Epidermal melanocyte (primary cell): ENCODE data around the gene BSG.

Experiments
- DNase-seq: peaks from one replicate; pipeline ENCODE4 v3.0.0; 2011; ENCODE audit warnings: low spot score; ENCODE audit not compliant: insufficient read length

BSG gene

DNA sequence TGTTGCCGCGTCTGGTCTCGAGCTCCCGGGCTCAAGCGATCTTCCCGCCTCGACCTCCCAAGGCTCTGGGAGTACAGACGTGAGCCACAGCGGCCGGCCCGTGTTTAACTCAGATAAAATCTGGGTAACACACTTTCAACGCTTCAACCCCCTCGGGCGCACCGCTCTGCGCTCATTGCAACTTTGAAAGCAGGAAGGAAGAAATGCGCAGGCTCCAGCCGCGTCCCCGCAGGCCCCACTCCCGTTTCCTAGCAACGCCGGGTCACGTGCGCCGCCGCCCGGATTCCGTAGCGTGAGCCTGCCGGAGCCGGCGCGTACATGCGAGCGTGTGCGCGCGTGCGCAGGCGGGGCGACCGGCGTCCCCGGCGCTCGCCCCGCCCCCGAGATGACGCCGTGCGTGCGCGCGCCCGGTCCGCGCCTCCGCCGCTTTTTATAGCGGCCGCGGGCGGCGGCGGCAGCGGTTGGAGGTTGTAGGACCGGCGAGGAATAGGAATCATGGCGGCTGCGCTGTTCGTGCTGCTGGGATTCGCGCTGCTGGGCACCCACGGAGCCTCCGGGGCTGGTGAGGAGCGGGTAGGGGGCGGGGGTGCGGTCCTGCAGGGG lies at the start of gene BSG:
BSG (plus strand) TSS at position 457 of the 603 bp plus-strand sequence; CDS start at position 496, 39 bp downstream.
- DNase-seq: peak; percentile 99

DNA sequence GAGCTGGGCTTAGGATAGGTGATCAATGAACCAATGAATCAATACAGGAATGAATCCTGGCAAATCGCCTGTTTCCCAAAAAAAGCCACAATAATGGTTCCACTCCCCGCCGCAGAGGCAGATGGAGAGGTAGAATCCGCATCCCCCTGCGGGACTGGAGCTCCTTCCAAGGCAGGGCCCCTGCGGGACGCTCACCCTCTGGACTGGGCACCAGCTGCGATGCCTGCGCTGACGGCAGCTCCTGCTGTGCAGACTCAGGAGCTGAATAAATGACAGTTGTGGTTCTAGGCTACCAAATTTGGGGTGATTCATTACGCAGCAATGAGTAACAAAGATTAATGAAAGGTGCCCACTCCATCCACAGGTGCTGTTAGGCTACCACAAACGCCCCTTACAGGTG lies 49.7 kb upstream of the BSG start:
- DNase-seq: peak; percentile 8

DNA sequence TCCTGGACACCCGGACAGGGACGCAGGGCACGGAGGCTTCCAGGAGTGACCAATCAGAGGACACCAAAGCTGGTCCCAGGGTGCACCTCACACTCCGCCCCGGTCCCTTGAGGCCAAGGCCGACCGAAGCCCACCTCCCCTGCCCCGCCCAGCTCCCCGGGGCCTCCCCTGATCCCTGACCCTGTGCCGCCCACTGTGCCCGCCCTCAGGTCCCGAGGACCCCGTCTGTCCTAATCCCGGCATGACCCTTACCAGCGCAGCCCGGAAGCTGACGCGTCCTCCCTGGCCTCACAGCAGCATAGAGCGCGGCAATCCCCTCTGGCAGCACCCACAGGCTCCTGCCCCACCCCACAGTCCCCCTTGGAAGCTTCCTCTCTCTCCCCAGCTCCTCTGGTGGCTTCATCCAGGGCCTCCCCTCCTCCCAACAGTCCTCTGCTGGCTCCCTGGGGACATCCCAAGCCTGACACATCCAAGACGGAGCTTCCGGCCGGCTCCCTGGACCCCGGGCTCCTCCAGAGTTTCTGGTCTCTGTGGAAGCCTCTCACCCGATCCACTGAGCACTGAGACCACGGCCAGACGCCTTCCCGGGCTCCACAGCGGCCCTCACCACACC lies 48.2 kb upstream of the BSG start:
- peak; percentile 12 for DNase-seq

DNA sequence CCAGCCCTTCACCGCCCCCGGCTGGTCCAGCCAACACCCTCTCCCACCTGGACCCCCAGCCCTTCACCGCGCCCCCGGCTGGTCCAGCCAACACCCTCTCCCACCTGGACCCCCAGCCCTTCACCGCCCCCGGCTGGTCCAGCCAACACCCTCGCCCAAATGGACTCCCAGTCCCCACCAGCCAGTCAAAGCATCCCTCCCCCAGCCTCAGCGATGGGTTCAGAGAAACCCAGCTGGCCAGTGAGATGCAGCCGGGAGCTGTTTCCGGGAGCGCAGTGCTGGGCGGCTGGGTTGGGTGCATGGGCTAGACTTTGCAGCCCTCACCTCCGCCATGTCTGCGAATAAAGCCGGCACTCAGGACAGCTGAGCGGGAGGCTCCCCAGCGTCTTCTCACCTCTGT lies 47.4 kb upstream of the BSG start:
- DNase-seq: peak; percentile 2

DNA sequence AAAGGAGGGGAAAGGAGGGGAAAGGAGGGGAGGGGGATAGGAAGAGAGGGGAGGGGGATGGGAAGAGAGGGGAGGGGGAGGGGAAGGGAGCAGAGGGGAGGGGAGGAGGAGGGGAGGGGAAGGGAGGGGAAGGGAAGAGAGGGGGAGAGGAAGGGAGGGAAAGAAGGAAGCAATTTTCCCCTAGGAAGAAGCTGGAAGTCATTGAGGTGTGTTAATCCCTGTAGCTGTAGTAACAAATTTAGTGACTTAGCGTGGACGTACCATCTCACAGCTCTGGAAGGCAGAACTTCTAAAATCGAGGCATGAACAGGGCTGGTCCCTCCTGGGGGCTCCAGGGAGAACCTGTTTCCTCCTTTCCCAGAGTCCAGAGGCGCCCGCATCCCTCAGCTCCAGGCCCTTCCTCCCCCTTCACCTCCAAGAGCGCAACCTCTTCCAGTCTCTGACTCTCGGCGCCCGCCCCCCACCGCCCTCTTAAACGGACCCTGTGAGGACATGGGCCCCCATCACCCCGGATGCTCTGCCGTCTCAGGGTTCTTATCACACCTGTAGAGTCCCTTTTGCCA lies 46.5 kb upstream of the BSG start:
- DNase-seq: no peak

DNA sequence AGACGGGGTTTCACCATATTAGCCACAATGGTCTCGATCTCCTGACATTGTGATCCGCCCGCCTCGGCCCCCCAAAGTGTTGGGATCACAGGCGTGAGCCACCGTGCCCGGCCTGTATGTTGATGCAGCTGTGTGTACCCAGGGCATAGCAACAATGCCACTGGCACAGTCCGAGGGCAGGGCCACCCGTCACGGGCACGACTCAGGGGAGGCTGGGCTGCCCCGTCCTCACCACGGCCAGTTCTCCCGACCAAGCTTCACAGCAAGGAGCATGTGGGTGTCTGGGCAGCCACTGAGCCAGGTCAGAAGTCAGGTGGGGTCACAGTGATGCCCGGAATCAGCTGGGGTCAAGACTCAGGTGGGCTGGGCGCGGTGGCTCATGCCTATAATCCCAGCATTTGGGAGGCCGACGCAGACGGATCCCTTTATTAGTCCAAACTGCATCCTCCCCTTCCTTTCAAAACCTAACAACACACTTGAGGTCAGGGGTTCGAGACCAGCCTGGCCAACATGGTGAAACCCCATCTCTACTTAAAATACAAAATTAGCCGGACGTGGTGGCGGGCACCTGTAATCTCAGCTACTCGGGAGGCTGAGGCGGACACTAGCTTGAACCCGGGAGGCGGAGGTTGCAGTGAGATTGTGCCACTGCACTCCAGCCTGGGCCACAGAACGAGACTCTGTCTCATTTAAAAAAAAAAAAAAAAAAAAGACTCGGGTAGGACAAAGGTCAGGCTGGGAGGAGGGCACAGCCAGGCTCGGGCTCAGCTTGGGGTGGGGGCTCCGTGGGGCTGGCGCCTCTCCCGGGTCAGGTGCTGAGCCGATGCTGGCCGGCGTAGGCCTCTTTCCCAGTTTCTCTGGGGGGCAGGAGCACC lies 42.0 kb upstream of the BSG start:
- no peak for DNase-seq

DNA sequence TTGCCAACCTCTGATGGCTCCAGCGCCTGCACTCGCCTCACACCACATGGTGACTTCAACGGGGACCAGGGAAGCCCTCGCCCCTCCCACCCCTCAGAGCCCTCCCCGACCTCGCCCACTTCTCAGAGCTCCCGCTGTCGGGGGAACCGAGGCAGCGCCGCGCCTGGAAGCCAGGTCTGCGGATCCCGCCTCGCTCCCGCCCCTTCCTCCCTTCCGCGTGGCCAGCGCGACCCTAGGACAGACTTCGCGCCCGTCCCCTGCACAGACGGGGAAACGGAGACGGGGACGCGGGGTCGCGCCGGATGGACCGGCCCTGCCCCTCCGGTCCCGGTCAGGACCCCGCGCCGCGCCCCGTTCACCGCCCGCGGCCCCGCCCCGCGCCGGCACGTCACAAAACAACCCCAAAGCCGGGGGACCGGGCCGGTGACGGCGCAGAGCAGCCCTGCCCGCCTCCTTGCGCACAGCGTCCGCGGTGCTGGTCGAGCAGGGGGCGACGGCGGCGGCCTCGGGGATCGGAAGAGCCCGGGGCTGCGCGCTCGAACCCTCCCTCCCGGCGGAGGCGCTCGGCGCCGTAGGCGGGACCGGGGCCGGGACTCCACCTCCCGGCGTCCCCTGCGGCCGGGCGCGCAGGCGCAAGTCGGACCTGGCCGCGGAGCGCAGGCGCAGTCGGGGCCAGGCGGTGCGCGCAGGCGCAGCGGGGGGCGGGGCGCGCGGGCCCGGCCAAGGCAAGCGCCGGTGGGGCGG lies 41.2 kb upstream of the BSG start:
- DNase-seq: peak; percentile 98

DNA sequence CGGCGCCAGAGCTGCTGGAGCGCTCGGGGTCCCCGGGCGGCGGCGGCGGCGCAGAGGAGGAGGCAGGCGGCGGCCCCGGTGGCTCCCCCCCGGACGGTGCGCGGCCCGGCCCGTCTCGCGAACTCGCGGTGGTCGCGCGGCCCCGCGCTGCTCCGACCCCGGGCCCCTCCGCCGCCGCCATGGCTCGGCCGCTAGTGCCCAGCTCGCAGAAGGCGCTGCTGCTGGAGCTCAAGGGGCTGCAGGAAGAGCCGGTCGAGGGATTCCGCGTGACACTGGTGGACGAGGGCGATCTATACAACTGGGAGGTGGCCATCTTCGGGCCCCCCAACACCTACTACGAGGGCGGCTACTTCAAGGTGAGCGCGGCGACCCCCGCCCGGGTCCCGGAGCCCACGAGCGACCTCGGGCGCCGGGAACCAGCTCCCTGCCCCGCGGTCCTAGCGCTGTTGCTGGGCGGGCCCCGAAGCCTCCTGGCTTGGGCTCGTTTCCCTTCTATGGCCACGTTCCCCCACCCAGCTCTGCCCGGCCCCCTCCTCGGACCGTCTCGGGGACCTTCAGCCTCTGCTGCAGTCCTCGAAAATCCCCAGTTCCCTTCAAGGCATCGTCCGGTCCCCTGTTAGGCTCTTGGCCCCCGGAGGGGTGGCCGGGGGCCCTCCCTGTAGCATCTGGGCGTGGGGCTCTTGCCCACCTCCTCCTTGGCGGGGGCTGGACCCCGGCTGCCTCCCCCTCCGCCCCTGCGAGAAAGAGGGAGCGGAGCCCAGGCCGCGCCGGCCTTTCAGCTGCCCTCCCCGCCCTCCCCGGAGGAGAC lies 40.4 kb upstream of the BSG start, which contains the start of gene CDC34:
CDC34 (plus strand) TSS at position 8 of the 808 bp plus-strand sequence; CDS start at position 180, 172 bp downstream.
- DNase-seq: no peak

DNA sequence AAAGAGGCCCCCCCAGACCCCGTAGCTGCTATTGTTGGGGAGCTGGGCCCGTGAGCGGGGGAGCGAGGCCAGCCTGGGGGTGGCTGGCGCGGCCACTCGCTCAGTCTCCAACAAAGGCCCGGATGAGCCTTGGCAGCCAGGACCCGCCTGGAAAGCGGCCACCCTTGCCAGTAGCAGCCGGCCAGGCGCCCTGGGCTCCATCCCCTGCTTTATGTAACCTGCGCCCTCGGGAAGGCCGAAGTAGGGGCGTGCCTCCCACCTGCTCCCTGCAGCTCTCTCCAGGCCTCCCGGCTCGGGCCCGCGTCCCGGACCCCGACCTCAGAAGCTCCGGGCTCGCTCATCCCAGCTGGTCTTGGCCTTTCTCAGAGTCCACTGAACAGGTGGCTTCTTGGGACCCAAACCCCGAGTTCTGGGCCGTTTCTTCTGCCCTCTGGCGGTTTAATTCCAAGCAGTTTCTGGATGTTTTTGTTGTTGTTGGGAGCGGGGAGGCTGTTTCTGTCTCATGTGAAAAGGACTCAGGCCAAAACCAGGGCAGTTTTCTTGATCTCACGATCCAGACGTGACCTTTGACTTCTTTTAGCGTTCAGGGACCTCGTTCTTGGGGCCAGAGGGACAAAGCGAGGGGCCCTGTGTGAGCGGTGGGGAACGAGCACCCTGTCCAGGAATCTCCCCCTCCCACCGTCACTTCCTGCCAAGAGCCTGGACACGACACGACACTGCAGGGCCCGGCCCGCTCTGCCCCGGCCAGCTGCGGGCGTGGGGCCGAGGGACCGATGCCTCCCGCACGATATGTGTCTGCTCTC lies 39.6 kb upstream of the BSG start:
- DNase-seq: peak; percentile 63

DNA sequence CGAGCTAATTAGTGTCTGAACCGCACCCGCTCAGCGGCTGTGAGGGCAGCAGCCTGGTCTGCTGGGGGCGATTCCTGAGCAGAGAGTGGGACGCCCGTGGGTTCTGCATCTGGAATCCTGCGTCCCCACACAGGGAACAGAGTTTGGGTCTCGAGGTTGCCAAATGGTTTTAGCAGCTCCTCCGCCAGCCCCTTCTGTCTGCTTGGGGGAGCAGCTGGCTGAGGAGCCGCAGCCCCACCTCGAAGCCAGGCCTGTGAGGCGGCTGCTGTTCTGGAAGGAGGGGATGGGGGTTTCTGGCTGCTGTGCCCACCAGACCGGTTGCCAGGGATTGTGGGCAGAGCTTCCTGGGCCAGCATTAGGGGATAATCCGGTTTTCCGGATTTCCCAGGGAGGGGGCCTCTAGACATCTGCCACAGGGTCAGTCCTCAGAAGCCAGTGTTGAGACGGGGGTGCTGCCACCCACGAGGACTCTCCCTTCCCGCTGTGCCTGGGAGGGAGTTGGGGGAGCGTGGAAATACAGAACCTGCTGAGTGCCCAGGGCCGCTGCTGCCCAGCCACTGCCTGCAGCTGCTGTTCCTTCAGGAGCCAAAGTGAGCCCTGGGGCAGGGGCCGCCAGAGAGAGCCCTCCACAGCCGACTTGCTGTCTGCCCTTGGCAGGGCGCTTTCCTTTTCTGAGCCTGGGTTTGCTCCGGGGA lies 38.9 kb upstream of the BSG start:
- no peak for DNase-seq

DNA sequence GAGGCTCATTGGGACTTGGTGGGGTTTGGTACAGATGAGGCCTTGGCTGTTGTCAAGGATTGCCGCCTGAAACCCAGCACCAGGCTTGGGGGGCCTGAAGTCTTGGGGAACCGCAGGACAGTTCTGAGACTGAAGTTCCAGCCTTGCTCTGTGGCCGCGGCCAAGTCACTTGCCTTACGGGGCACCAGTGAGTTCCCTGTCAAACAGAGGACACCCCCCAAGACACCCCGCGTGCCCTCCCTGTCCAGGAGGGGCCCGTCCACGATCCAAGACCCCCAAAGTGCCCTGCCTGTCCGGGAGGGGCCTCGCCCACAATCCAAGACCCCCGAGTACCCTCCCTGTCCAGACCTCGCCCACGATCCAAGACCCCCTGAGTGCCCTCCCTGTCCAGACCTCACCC lies 38.3 kb upstream of the BSG start:
- DNase-seq: no peak

DNA sequence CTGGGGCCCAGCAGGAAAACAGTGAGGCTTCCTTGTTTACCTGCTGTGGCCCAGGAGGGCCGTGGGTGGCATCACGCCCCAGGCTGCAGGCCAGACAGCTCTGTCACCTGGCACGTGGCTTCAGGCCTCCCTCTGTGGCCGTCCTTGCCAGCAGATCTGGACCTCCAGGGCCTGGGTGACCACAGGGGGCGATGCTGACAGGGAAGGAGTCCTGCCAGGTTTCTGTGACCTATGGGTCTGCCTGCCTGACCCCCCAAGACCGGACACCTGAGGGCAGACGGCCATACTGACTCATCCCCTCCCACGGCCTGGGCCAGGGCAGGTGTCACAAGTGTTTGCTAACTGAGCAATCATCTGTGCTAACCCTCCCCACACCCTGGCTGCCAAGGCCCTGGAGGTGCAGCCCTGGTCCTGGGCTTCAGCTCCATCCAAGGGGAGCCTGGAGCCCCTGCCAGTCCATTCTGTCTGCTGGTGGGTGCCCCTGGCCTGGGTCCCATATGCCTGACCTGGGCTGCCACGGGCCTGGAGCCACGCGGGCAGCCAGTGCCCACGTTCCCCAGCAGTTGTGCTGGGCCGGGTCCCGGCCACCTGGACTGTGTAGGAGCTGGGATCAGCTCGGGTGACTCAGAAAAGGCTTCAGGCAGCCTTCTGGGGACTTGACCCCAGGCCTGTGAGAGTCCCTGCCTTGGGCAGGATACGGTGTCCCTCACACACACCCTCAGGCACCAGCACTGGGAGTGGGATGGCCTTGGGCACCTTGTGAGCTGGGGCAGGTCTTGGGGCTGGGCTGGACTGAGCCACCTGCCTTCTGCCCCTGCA lies 37.2 kb upstream of the BSG start:
- no peak for DNase-seq

DNA sequence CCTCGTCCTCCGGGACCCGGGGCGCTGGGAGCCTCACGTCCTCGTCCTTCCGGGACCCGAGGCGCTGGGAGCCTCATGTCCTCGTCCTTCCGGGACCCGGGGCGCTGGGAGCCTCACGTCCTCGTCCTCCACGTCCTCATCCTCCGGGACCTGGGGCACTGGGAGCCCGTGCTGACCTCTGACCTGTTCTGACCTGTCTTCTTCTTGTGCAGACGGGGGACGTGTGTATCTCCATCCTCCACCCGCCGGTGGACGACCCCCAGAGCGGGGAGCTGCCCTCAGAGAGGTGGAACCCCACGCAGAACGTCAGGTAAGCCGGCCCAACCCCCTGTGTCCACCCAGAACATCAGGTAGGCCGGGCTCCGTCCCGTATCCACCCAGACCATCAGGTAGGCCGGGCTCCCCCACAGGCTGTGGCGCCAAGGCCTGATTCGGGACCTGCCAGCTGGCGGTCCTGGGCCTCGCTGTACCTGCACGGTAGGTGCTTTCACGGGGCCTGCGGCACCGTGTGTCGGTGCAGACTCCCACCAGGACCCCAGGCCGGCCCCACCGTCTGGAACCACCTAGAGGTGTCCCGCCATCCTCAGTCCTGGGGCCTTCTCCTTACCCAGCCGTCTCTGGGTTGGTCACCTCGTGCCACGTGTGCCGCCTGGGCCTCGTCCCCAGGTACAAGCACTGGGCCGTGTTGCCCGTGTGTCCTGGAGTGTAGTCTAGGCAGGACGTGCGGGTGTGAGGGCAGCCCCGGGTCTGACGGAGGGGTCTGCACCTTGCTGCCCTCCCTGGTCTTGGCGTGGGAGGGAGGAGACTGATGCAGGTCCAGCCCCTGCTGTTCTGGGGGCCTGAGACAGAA lies 36.1 kb upstream of the BSG start:
- no peak for DNase-seq

DNA sequence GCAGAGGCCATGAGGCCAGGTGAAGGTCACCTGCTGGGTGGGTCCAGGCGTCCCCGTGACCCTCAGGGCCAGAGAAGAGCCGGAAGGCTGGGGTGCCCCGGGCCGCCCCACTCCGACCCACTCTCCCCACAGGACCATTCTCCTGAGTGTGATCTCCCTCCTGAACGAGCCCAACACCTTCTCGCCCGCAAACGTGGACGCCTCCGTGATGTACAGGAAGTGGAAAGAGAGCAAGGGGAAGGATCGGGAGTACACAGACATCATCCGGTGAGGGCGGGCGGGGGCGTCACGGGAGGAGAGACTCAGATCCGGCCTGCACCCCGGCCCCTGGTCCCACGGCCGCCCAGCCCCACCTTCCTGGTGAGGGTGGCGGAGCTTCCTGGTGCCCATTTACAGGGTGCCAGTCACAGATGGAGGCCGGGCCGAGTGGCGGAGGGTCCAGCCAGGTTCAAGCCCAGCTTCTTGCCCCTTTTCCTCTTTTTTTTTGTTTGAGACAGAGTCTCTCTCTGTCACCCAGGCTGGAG lies 35.5 kb upstream of the BSG start:
- no peak for DNase-seq

DNA sequence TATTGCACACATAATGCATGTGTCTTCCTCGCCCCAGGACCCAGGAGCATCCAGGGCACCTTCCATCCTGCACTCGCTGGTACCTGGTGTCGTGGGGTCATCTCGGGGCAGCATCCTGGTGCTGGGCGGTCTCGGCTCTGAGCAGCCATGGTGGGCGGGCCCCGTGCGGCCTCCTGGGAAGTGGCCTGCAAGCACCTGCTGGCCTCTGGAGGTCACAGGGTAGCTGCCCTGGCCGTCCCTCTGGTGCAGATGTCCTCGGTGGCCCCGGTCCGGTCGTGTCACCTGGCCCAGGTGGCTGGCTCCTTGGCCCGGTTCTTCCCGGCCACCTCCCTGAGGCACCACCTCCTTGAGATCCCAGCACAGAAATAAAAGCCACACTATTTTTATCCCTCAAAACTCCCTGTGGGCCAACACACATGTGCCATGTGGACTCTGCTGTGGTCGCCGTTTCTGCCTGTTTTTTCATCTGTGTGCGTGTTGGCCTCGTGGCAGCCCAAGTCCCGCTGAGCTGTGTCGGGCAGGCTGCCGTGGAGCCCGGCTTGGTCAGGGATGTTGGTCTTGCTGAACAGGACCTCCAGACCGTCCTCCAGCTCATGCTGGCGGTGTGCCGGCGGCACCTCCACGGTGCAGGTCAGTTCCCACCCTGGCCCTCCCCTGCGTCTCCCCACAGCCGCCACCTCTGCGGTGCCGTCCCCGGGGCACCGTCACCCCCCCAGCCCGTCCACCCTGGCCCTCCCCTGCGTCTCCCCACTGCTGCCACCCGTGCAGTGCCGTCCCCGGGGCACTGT lies 33.6 kb upstream of the BSG start:
- no peak for DNase-seq

DNA sequence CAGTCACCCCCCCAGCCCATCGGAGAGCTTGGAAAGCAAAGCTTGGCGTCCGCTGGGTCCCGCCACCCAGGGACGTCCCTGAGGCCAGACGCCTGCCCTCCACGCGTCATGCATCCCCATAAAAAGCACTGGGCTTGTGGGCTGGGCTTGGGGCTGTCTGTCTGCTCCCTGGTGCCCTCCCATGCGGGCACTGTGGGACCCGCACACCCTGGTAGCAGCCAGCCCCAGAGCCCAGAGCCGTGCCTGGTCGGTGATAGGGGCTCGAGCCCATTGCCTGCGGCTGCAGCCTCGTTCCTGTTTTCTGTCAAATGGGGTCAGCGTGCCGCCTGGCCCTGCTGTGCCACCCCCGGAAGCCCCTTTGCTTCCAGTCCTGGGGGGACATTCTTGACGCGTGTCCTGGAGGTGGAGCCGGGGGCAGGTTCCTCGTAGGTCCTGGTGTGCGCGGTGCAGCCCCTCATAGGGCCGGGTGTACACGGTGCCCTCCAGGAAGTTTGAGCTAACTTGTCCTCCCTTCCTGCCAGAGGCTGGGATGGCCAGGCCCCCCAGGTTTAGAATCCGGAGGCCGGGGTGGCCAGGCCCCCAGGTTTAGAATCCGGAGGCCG lies 32.9 kb upstream of the BSG start:
- no peak for DNase-seq
